Putamen (tissue), 1 donor: Measurements from ENCODE around the gene ADAD1.

Source experiments
- DNase-seq: peaks from one replicate; pipeline ENCODE4 v3.0.0-alpha.2; 2016; ENCODE audit warnings: low spot score

Gene ADAD1

GRCh38 chr4:122456231-122457116, 77.7 kb downstream of the ADAD1 start, which contains the start of gene IL2:
TSS of gene IL2 (minus strand) at chr4:122456725. CDS start at chr4:122456440, 285 bp downstream.
- DNase-seq: no peak

GRCh38 chr4:122458625-122459024, 79.8 kb downstream of the ADAD1 start:
- DNase-seq: no peak

- no peak for DNase-seq
Measured at GRCh38 chr4:122469457-122469856, 90.6 kb downstream of the ADAD1 start.

GRCh38 chr4:122475233-122475632, 96.4 kb downstream of the ADAD1 start:
- no peak for DNase-seq

- DNase-seq: no peak
Measured at GRCh38 chr4:122476126-122476525, 97.3 kb downstream of the ADAD1 start.

GRCh38 chr4:122476745-122477144, 97.9 kb downstream of the ADAD1 start:
- no peak for DNase-seq
